Measurements from ENCODE around the gene TLX2. TPM values are rescaled to one million over a fixed set of nuclear protein-coding genes. Genes with fewer than 3 reads are reported as not detected.

Gene TLX2
- total and polyA plus RNA-seq, 2 of the 13 experiments (the other 11 are each of a cell fraction or from before 2014, with no cell fraction given), result 0.05 to 0.20 TPM

GRCh38 chr2:74513605-74514367 lies 464 bp upstream of the TLX2 start (continued):
- TF ChIP-seq, protein P1, sequence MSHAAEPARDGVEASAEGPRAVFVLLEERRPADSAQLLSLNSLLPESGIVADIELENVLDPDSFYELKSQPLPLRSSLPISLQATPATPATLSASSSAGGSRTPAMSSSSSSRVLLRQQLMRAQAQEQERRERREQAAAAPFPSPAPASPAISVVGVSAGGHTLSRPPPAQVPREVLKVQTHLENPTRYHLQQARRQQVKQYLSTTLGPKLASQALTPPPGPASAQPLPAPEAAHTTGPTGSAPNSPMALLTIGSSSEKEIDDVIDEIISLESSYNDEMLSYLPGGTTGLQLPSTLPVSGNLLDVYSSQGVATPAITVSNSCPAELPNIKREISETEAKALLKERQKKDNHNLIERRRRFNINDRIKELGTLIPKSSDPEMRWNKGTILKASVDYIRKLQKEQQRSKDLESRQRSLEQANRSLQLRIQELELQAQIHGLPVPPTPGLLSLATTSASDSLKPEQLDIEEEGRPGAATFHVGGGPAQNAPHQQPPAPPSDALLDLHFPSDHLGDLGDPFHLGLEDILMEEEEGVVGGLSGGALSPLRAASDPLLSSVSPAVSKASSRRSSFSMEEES (CRISPR knock-in tag; IDR thresholded peaks at IDR 0.05), result 0 out of 2 replicates have a peak, but pooled peaks have one; percentile 12
- peak; percentile 1 for TF ChIP-seq HNRNPLL (IDR thresholded peaks at IDR 0.05; ENCODE audit: low read depth, low read length, poor library complexity, severe bottlenecking)

DNA sequence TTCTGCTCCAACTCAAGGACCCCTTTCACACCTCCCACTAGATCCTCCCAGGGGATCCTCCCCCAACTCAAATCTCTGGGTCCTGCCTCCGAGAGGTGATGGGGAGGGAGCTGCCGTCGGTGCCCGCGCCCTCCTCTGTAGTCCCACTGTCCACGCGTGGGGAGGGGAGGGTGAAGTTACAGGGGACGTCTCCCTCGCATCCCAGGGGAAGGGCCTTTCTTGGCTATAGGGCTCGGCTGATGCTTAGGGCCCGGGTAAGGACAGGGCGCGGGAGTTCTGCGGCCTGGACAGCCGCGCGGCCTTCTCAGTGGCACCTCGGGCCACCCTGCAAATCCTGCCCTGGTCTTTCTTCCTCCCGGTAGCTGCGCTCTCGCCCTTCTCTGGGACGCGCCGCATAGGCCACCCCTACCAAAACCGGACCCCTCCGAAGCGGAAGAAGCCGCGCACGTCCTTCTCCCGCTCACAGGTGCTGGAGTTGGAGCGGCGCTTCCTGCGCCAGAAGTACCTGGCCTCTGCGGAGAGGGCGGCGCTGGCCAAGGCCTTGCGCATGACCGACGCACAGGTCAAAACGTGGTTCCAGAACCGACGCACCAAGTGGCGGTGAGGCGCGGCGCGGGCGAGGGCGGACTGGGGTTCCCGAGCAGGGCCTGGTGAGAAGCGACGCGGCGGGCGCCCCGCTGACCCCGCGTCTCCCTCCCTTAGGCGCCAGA lies 1.2 kb downstream of the TLX2 start:
- no peak for ATAC-seq
- no peak overlapping the region for H2AFZ ChIP-seq (ENCODE audit: low read length)
- H3K27me3 ChIP-seq (ENCODE audit: control insufficient read depth in 1 of 2, insufficient read depth in 2 of 2, low read length in 2 of 2), result no peaks in the 10 kb centered on the region
- FAIRE-seq, result no peak
- in situ Hi-C loops (cut with HindIII; ENCODE audit: extremely low pct_ligation_motif_present, low pct_unique_long_range_greater_than_20kb), result no loop called here
- intact Hi-C loops (cut with micrococcal nuclease; ENCODE audit: unreplicated experiment), result no loop called here
- POLR2A ChIA-PET, result interaction anchor here (2.1 kb wide), 1 partner anchor 12 kb away, joined by 6 read pairs; no protein-coding TSS in a partner anchor
- DNase-seq (ENCODE audit: low spot score), result no peak
- H3K4me3 ChIP-seq (replicated peaks in 1 of 3; ENCODE audit: insufficient read depth in 1 of 3, low read depth in 2 of 3, low read length in 3 of 3), result no peak overlapping the region
- H3K4me1 ChIP-seq (ENCODE audit: insufficient read depth, low read length), result peaks cover 43% of the 10 kb centered on the region
- CTCF ChIA-PET (ENCODE audit: low intra/inter-chr PET ratio, low total read pairs), result no interaction called here
- no peaks in the 10 kb centered on the region for H3K79me2 ChIP-seq (ENCODE audit: insufficient read depth, low read length)
- H4K20me1 ChIP-seq (ENCODE audit: insufficient read depth, low read length), result no peaks in the 10 kb centered on the region
- H3K36me3 ChIP-seq (replicated peaks in 1 of 2; ENCODE audit: control insufficient read depth in 1 of 2, insufficient read depth in 2 of 2, low read length in 2 of 2), result peaks cover 11 to 16% of the 10 kb centered on the region in 2 experiments; a peak in 4 of 5 replicates
- H3K9ac ChIP-seq (ENCODE audit: insufficient read depth, low read depth, low read length), result no peak overlapping the region
- 98% methylated on average over 55 of the region's 60 CpGs for WGBS (ENCODE audit: low lambda C conversion rate)
- H3K9me3 ChIP-seq (ENCODE audit: low read length), result no peaks in the 10 kb centered on the region
- H3K4me2 ChIP-seq (ENCODE audit: low read depth, low read length), result no peak overlapping the region
- no peak overlapping the region for H3K27ac ChIP-seq (ENCODE audit: extremely low read length, insufficient read depth, low read length)
- BruUV-seq (replicated peaks), result no TSS peak
- peak; percentile 19 for TF ChIP-seq RBFOX2 (IDR thresholded peaks at IDR 0.05; ENCODE audit: low read depth, low read length)
- TF ChIP-seq ZHX2 (IDR thresholded peaks at IDR 0.05; ENCODE audit: low read depth), result 0 out of 2 replicates have a peak, but pooled peaks have one; percentile 21
- TF ChIP-seq ZHX2 (CRISPR knock-in tag; IDR thresholded peaks at IDR 0.05; ENCODE audit: borderline replicate concordance), result no peak
- TF ChIP-seq, protein P2, sequence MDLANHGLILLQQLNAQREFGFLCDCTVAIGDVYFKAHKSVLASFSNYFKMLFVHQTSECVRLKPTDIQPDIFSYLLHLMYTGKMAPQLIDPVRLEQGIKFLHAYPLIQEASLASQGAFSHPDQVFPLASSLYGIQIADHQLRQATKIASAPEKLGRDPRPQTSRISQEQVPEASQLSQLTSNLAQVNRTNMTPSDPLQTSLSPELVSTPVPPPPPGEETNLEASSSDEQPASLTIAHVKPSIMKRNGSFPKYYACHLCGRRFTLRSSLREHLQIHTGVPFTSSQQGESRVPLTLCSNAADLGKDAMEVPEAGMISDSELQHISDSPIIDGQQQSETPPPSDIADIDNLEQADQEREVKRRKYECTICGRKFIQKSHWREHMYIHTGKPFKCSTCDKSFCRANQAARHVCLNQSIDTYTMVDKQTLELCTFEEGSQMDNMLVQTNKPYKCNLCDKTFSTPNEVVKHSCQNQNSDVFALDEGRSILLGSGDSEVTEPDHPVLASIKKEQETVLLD (CRISPR knock-in tag; IDR thresholded peaks at IDR 0.05; ENCODE audit: low read depth), result no peak
- TF ChIP-seq ARNTL (CRISPR knock-in tag; IDR thresholded peaks at IDR 0.05), result no peak
- TF ChIP-seq POLR2G (IDR thresholded peaks at IDR 0.05; ENCODE audit: low read depth, low read length), result peak; percentile 16; the same call in 1 of the 2 replicates
- no peak for TF ChIP-seq ZNF605 (CRISPR knock-in tag; IDR thresholded peaks at IDR 0.05)

All from HepG2 (cell line).